Heart left ventricle (tissue), 16 donors: ENCODE results near the gene SELE. TPM values are rescaled to one million over a fixed set of nuclear protein-coding genes. Genes with fewer than 3 reads are reported as not detected.

Experiments
- ATAC-seq, 4 donors: fragments of 200-7000 bp; cut with Tn5 transposase; one replicate each; pipeline ENCODE4 v1.9.1; 2020 to 2022; ENCODE audit warnings: moderate library complexity in 4 of 4, mild to moderate bottlenecking in 3 of 4, moderate number of reproducible peaks in 1 of 4
- DNase-seq, 5 donors: peaks; one replicate each; pipeline ENCODE4 v3.0.0-alpha.2; 2020
- H3K27ac ChIP-seq, 12 donors: fragments of 200-600 bp; sonication (generic) in 4 of 12; one replicate each; pipeline versions ENCODE4 v1.5.0 to v1.8.0; 2016 to 2022; ENCODE audit warnings: mild to moderate bottlenecking in 2 of 12
- H3K27me3 ChIP-seq, 9 donors: fragments of 200-600 bp; sonication (generic) in 2 of 9; one replicate each; pipeline versions ENCODE4 v1.5.1 to v1.8.0; 2016 to 2022; ENCODE audit warnings: mild to moderate bottlenecking in 3 of 9
- H3K36me3 ChIP-seq, 9 donors: fragments of 200-600 bp; sonication (generic) in 2 of 9; one replicate each; pipeline versions ENCODE4 v1.5.0 to v1.8.0; 2018 to 2022; ENCODE audit warnings: mild to moderate bottlenecking in 2 of 9
- H3K4me1 ChIP-seq, 12 donors: fragments of 200-600 bp; sonication (generic) in 4 of 12; one replicate each; pipeline versions ENCODE4 v1.5.0 to v1.8.0; 2016 to 2022; ENCODE audit warnings: mild to moderate bottlenecking in 3 of 12
- H3K4me3 ChIP-seq, 12 donors: fragments of 200-600 bp; sonication (generic) in 4 of 12; one replicate each; pipeline versions ENCODE4 v1.5.0 to v1.8.0; 2017 to 2022; ENCODE audit warnings: mild to moderate bottlenecking in 9 of 12, moderate library complexity in 4 of 12
- H3K9me3 ChIP-seq, 12 donors: fragments of 200-600 bp; sonication (generic) in 4 of 12; one replicate each; pipeline versions ENCODE4 v1.5.0 to v1.8.0; 2016 to 2022; ENCODE audit warnings: mild to moderate bottlenecking in 1 of 12
- CTCF ChIP-seq, 12 donors: fragments of 200-600 bp; sonication (generic) in 4 of 12; IDR thresholded peaks; one replicate each; pipeline versions ENCODE4 v1.5.0 to v1.8.0; 2018 to 2022; ENCODE audit warnings: antibody characterized with exemption in 12 of 12, mild to moderate bottlenecking in 5 of 12
- POLR2A ChIP-seq, 2 donors: fragments of 450-650 bp; IDR thresholded peaks; one replicate each; pipeline ENCODE4 v1.6.1; 2017; ENCODE audit warnings: antibody characterized with exemption in 2 of 2, mild to moderate bottlenecking in 2 of 2, moderate library complexity in 2 of 2
- WGBS, 4 donors: extraction: QIAGEN DNeasy Blood & Tissue Kit in 2 of 4; methylation state at CpG; one replicate each; pipeline versions ENCODE4 v1.1.5 to v1.1.7; 2013 to 2018; 5-methylcytosine and 5-hydroxymethylcytosine counted together
- intact Hi-C, 10 donors: fragments of 100-400 bp; cut with DNase I; formaldehyde crosslinking; loops; one replicate each; pipeline versions ENCODE4 v1.11.1 to v1.14.2; 2022
- polyA plus RNA-seq, 2 donors: library from polyadenylated mRNA; stranded (reverse); fragments of 200-250 nt; gene quantifications; one replicate each; pipeline ENCODE4 v1.2.3, GENCODE V29; 2013
- total RNA-seq, 9 donors: library from RNA; depleted of rRNA in 2 of 9; stranded (reverse); fragments of >200 nt in 2 of 9; fragmentation: NEBNext Ultra II Directional in 3 of 9; extraction: Animal tissue kit (Norgen Biotek cat#: 25700) in 3 of 9; gene quantifications; one replicate each; pipeline versions ENCODE4 v1.1.0 to v1.2.4, GENCODE V29; 2016 to 2023
- donor health status: ischemic (EF 13 %, LVEDD 7.1; RV severe dilation, severe dysfunction).
- donor health status: healthy with polysubstance abuse.
- donor health status: DM: no; HTN: yes; CAD: no.
- donor health status: DM: no; HTN: no; CAD: no.
- donor health status: ischemic (EF 25% LVEDD 6.9; RV normal size, moderate dysfunction).
- donor health status: ischemic (EF 25% LVEDD 5.7; RV mildly dilated, moderate dysfunction).
- donor health status: healthy.
- donor health status: DM: yes; HTN: yes; CAD: no.
- donor health status: ischemic (EF 35%, LVEDD 5.7; RV mildly dilated, moderate dysfunction).
- donor health status: nonischemic (EF 11% LVEDD 7.7; RV severe dilation, severe dysfunction).
- donor health status: DM: yes; HTN: yes; CAD: no.
- donor health status: PGD.
- donor health status: ischemic (EF 29% LVEDD 5.4; RV normal size, mild dysfunction).
- donor health status: nonischemic (EF 23%, LVEDD 6.1; RV moderate dilation, normal function).

SELE gene
- total and polyA plus RNA-seq, 11 donors, result 0.63 to 21.5 (median 2.4) TPM

DNA sequence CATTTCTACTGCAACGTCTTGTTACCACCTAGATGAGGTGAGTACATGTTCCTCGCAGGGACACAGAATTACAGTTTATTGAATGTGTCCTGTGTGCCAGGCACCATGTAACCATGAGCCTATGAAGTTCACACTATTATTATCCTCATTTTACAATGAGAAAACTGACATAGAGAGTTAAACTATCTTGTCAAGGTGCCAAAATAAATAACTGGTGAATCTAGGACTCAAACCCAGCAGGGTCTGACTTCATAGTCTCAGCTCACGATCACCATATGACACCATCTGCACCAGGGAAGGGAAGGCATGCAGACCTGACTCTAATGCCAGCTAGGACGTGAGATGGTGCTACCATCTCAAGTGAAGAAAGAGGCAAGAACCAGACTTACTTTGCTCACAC is 2.4 kb downstream of the SELE start:
- intact Hi-C loops, result no loop called here
- ATAC-seq, result no peak
- no peaks in the 10 kb centered on the region for H3K9me3 ChIP-seq

GRCh38 chr1:169729991-169730390 is 3.9 kb downstream of the SELE start:
- DNase-seq, result no peak

More for the DNA sequence above, 2.4 kb downstream of the SELE start:
- DNase-seq, result no peak
- Histone ChIP-seq H3K27me3 (peaks cover 0 to 3% (median 0%) of the 10 kb centered on the region in 9 donors), H3K4me3 (peak overlapping the region in 2 of 12 donors; percentile 11 to 15), H3K27ac (no peak overlapping the region), H3K36me3 (no peaks in the 10 kb centered on the region), H3K4me1 (no peaks in the 10 kb centered on the region)
- WGBS, 4 donors, result 67 to 75% (median 70%) methylated on average over 4 of the region's 4 CpGs
- no peak for TF ChIP-seq POLR2A (IDR thresholded peaks at IDR 0.05)
- no peak for TF ChIP-seq CTCF (IDR thresholded peaks at IDR 0.05)

GRCh38 chr1:169727307-169727706 is 6.6 kb downstream of the SELE start:
- no peak for ATAC-seq
- intact Hi-C loops, result no loop called here
- Histone ChIP-seq H3K27me3 (peaks cover 0 to 3% (median 0%) of the 10 kb centered on the region in 9 donors), H3K9me3 (no peaks in the 10 kb centered on the region), H3K4me3 (no peak overlapping the region), H3K27ac (no peak overlapping the region), H3K4me1 (no peaks in the 10 kb centered on the region), H3K36me3 (no peaks in the 10 kb centered on the region)
- 90 to 94% (median 92%) methylated on average over 6 of the region's 6 CpGs for WGBS, 4 donors
- no peak for DNase-seq
- TF ChIP-seq POLR2A (IDR thresholded peaks at IDR 0.05), result no peak
- no peak for TF ChIP-seq CTCF (IDR thresholded peaks at IDR 0.05)

More at GRCh38 chr1:169729991-169730390, 3.9 kb downstream of the SELE start:
- no peak for ATAC-seq
- no peaks in the 10 kb centered on the region for H3K4me1 ChIP-seq
- H3K27me3 ChIP-seq, result peaks cover 0 to 3% (median 0%) of the 10 kb centered on the region in 9 donors
- intact Hi-C loops, result no loop called here
- H3K9me3 ChIP-seq, result no peaks in the 10 kb centered on the region
- TF ChIP-seq POLR2A (IDR thresholded peaks at IDR 0.05), result no peak
- TF ChIP-seq CTCF (IDR thresholded peaks at IDR 0.05), result no peak
- H3K27ac ChIP-seq, result no peak overlapping the region
- H3K4me3 ChIP-seq, result no peak overlapping the region
- no peaks in the 10 kb centered on the region for H3K36me3 ChIP-seq

DNA sequence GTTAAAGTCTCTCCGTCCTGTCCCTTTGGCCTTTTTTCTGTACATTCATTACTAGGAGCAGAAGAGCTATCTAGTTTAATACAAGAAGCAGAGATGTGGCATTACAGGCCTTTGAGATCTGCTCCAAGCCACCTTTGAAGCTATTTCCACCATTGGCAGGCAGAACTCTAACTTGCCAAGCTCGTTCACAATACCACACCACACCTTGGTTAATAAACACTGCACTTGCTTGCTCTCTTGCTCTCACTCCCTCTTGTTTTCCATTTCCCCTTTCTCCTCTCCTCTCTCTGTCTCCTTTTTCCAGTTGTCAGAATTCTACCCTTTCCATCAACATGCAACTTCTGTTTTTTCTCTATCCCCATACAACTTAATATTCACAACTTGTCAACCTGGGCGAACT is 7.0 kb downstream of the SELE start:
- 94 to 95% (median 95%) methylated on average over 3 of the region's 3 CpGs for WGBS, 4 donors
- Histone ChIP-seq H3K4me1 (no peaks in the 10 kb centered on the region), H3K27me3 (peaks cover 0 to 3% (median 0%) of the 10 kb centered on the region in 9 donors), H3K4me3 (no peak overlapping the region), H3K27ac (no peak overlapping the region), H3K36me3 (no peaks in the 10 kb centered on the region), H3K9me3 (no peaks in the 10 kb centered on the region)
- DNase-seq (no peak), ATAC-seq (no peak)
- TF ChIP-seq POLR2A (IDR thresholded peaks at IDR 0.05), result no peak
- no peak for TF ChIP-seq CTCF (IDR thresholded peaks at IDR 0.05)
- intact Hi-C loops, result no loop called here
